Endothelial cell of umbilical vein (primary cell): Measurements from ENCODE around the gene RPL13. TPM values are rescaled to one million over a fixed set of nuclear protein-coding genes. Genes with fewer than 3 reads are reported as not detected.

Source experiments
- BruUV-seq: library from RNA; stranded (reverse); fragments of 400-500 nt; replicated peaks from 2 replicates; lab custom pipeline; 2021; lab: Mats Ljungman, UMichigan
- CTCF ChIA-PET: fragments of 300-600, 350-600 bp; sonication (Branson Sonifier 250); formaldehyde crosslinking; loops from one replicate; lab custom pipeline; 2021; ENCODE audit warnings: antibody characterized with exemption, inconsistent platforms; lab: Charles Lee
- POLR2A ChIA-PET: fragments of 300-600, 350-600 bp; sonication (Branson Sonifier 250); formaldehyde crosslinking; loops from one replicate; lab custom pipeline; 2021; ENCODE audit warnings: antibody characterized with exemption, inconsistent platforms; lab: Charles Lee
- DNase-seq: peaks from one replicate; pipeline ENCODE4 v3.0.0-alpha.2; 2011; ENCODE audit warnings: low read depth, low spot score
- FAIRE-seq: peaks from 2 replicates; lab custom pipeline; 2011; peaks lifted over from hg19 to GRCh38; lab: Jason Lieb, UNC
- H2AFZ ChIP-seq: 2 replicates; pipeline ENCODE4 v1.6.0; 2012; ENCODE audit warnings: low read depth, low read length, control low read depth, inconsistent platforms
- H3K27ac ChIP-seq: 2 replicates; pipeline ENCODE4 v1.5.1; 2011; ENCODE audit warnings: low read depth, mild to moderate bottlenecking, control low read depth, low read length, moderate library complexity; ENCODE audit not compliant: insufficient read depth
- H3K27me3 ChIP-seq, 2 experiments: 2 replicates each; pipeline versions ENCODE4 v1.6.0 to v1.6.1; 2011; ENCODE audit warnings: low read length in 2 of 2, mixed read lengths in 1 of 2; ENCODE audit not compliant: control insufficient read depth in 2 of 2, insufficient read depth in 2 of 2
- H3K36me3 ChIP-seq, 2 experiments: 2 replicates in 1 of 2; 3 replicates in 1 of 2; pipeline ENCODE4 v1.5.1; 2011; ENCODE audit warnings: low read length in 2 of 2, mild to moderate bottlenecking in 1 of 2, moderate library complexity in 1 of 2; ENCODE audit not compliant: control insufficient read depth in 2 of 2, insufficient read depth in 2 of 2; ENCODE audit errors: extremely low read depth in 1 of 2
- H3K4me1 ChIP-seq: 3 replicates; pipeline ENCODE4 v1.5.1; 2011; ENCODE audit warnings: mild to moderate bottlenecking, low read length; ENCODE audit not compliant: control insufficient read depth, insufficient read depth; ENCODE audit errors: extremely low read depth
- H3K4me2 ChIP-seq: 2 replicates; pipeline ENCODE4 v1.6.1; 2011; ENCODE audit warnings: low read length, control low read depth, mixed read lengths; ENCODE audit not compliant: insufficient read depth
- H3K4me3 ChIP-seq, 3 experiments: fragments of 200-600 bp in 1 of 3; sonication (generic), shearing (Covaris generic) in 1 of 3; replicated peaks in 1 of 3; 2 replicates each; pipeline ENCODE4 v1.5.1; 2011 to 2016; ENCODE audit warnings: control low read depth in 3 of 3, low read length in 3 of 3, mild to moderate bottlenecking in 2 of 3, inconsistent platforms in 1 of 3, low read depth in 1 of 3, moderate library complexity in 1 of 3; ENCODE audit not compliant: insufficient read depth in 1 of 3
- H3K79me2 ChIP-seq: 2 replicates; pipeline ENCODE4 v1.6.0; 2012; ENCODE audit warnings: low read length, inconsistent platforms; ENCODE audit not compliant: control insufficient read depth, insufficient read depth
- H3K9ac ChIP-seq: replicated peaks from 2 replicates; pipeline ENCODE3; 2011; ENCODE audit warnings: low read length, control low read depth; ENCODE audit not compliant: insufficient read depth; ENCODE audit errors: extremely low read depth
- H3K9me1 ChIP-seq: replicated peaks from 3 replicates; pipeline ENCODE4 v1.6.0; 2011; ENCODE audit warnings: mild to moderate bottlenecking, low read length; ENCODE audit not compliant: control insufficient read depth, insufficient read depth; ENCODE audit errors: extremely low read depth
- H3K9me3 ChIP-seq: replicated peaks from 2 replicates; pipeline ENCODE4 v1.5.1; 2012; ENCODE audit warnings: low read length, inconsistent platforms; ENCODE audit not compliant: control insufficient read depth, insufficient read depth
- H4K20me1 ChIP-seq: replicated peaks from 2 replicates; pipeline ENCODE3; 2011; ENCODE audit warnings: mild to moderate bottlenecking, low read length; ENCODE audit not compliant: control insufficient read depth, insufficient read depth; ENCODE audit errors: extremely low read depth
- EZH2 ChIP-seq: IDR thresholded peaks from 2 replicates; pipeline ENCODE4 v1.6.1; 2012; ENCODE audit warnings: borderline replicate concordance, low read depth, mild to moderate bottlenecking, moderate library complexity, low read length, inconsistent platforms; ENCODE audit not compliant: severe bottlenecking
- FOS ChIP-seq: IDR thresholded peaks from 2 replicates; pipeline ENCODE4 v1.6.1; 2011; ENCODE audit warnings: mild to moderate bottlenecking, low read length, moderate library complexity, borderline replicate concordance; ENCODE audit not compliant: insufficient read depth
- GATA2 ChIP-seq: IDR thresholded peaks from 2 replicates; pipeline ENCODE4 v1.7.0; 2011; ENCODE audit warnings: low read depth, mild to moderate bottlenecking, moderate library complexity, mixed read lengths, low read length; ENCODE audit not compliant: insufficient read length, insufficient read depth
- JUN ChIP-seq: IDR thresholded peaks from 2 replicates; pipeline ENCODE4 v1.6.1; 2011; ENCODE audit warnings: borderline replicate concordance, low read depth; ENCODE audit not compliant: insufficient read length, insufficient read depth
- MYC ChIP-seq: IDR thresholded peaks from one replicate; pipeline ENCODE4 v1.6.1; 2011; ENCODE audit warnings: mild to moderate bottlenecking, low read depth, low read length
- POLR2A ChIP-seq: IDR thresholded peaks from 2 replicates; pipeline ENCODE4 v1.6.1; 2012; ENCODE audit warnings: low read depth, mild to moderate bottlenecking, control low read depth, low read length
- POLR2AphosphoS5 ChIP-seq: IDR thresholded peaks from 2 replicates; pipeline ENCODE4 v1.6.1; 2012; ENCODE audit warnings: low read depth, mild to moderate bottlenecking, control low read depth, low read length, moderate library complexity; ENCODE audit not compliant: insufficient read depth
- dilution Hi-C: fragments of 300-500 bp; cut with MboI; formaldehyde crosslinking; loops from one replicate; pipeline ENCODE4 v1.15.0; 2019; ENCODE audit warnings: low sequenced_read_pairs; ENCODE audit not compliant: extremely low pct_ligation_motif_present
- intact Hi-C: fragments of 100-400 bp; cut with micrococcal nuclease; formaldehyde crosslinking; loops from one replicate; pipeline ENCODE4 v1.10.0; 2022
- polyA plus RNA-seq, 4 experiments: library from polyadenylated mRNA; depleted of rRNA in 3 of 4; stranded (reverse) in 3 of 4; unstranded in 1 of 4; fragments of >200 nt; gene quantifications; 2 replicates each; pipeline versions ENCODE4 v1.2.1 to v1.2.3, GENCODE V29; 2011 to 2012; ENCODE audit warnings: missing spikeins in 1 of 4
- total RNA-seq: library from RNA; stranded (reverse); gene quantifications from 2 replicates; pipeline ENCODE4 v1.2.3, GENCODE V29; 2021
- TF ChIP-seq, protein P1 (sequence below), 2 donors: IDR thresholded peaks; 1 replicate in 1 of 2; 2 replicates in 1 of 2; pipeline ENCODE4 v1.5.1; 2011; ENCODE audit warnings: low read length in 2 of 2, mild to moderate bottlenecking in 2 of 2, moderate library complexity in 2 of 2, control low read depth in 1 of 2, inconsistent platforms in 1 of 2, low read depth in 1 of 2; ENCODE audit not compliant: insufficient read depth in 1 of 2; ENCODE audit errors: extremely low read depth in 1 of 2
- TF ChIP-seq, protein P2 (sequence below): IDR thresholded peaks from 2 replicates; pipeline ENCODE4 v1.6.1; 2011; ENCODE audit not compliant: insufficient read depth, insufficient read length

Gene RPL13
- total and polyA plus RNA-seq, 2 donors (not counting 3 experiments of a cell fraction or from before 2014, with no cell fraction given): 1,463 to 5,670 TPM

DNA sequence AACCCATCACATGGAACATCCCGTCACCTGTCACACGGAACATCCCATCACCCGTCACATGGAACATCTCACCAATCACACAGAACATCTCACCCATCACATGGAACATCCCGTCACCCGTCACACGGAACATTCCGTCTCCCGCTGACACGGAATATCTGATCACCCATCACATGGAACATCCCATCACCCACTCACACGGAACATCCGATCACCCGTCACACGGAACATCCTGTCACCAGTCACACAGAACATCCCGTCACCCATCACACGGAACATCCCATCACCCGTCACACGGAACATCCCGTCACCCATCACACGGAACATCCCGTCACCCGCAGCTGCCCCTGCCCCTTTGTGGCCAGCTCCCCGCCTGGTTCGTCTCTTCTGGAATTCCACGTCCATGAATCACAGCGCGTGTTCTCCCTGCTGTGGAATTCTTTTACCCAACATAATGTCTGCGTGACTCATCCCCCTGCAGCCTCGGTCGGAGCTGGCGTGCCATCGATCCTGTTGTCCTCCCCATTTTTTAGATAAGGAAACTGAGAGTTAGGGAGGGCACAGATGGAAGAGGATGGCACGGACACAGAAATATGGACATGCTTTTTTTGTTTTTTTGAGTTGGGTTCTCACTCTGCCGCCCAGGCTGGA is 20.7 kb downstream of the RPL13 start:
- Histone ChIP-seq H3K27ac (peak overlapping the region; percentile 53), H3K4me2 (no peak overlapping the region), H4K20me1 (no peaks in the 10 kb centered on the region), H3K9me3 (no peaks in the 10 kb centered on the region), H3K9me1 (no peaks in the 10 kb centered on the region), H3K36me3 (no peaks in the 10 kb centered on the region), H3K4me3 (no peak overlapping the region), H3K4me1 (peaks cover 18% of the 10 kb centered on the region), H3K27me3 (peaks cover 0 to 1% of the 10 kb centered on the region in 2 experiments), H3K9ac (no peak overlapping the region), H3K79me2 (no peaks in the 10 kb centered on the region), H2AFZ (no peak overlapping the region)
- CTCF ChIA-PET: interaction anchor here (0.6 to 1.9 kb wide), 5 partner anchors 15 to 119 kb away, joined by 3 to 10 read pairs (median 5); no protein-coding TSS in a partner anchor
- DNase-seq (peak; percentile 74), FAIRE-seq (peak; percentile 88)
- TF ChIP-seq EZH2 (no peak), POLR2A (no peak), FOS (peak; percentile 92), POLR2AphosphoS5 (peak; percentile 65), JUN (peak; percentile 82), GATA2 (peak; percentile 22), MYC (no peak)
- TF ChIP-seq, protein P1, sequence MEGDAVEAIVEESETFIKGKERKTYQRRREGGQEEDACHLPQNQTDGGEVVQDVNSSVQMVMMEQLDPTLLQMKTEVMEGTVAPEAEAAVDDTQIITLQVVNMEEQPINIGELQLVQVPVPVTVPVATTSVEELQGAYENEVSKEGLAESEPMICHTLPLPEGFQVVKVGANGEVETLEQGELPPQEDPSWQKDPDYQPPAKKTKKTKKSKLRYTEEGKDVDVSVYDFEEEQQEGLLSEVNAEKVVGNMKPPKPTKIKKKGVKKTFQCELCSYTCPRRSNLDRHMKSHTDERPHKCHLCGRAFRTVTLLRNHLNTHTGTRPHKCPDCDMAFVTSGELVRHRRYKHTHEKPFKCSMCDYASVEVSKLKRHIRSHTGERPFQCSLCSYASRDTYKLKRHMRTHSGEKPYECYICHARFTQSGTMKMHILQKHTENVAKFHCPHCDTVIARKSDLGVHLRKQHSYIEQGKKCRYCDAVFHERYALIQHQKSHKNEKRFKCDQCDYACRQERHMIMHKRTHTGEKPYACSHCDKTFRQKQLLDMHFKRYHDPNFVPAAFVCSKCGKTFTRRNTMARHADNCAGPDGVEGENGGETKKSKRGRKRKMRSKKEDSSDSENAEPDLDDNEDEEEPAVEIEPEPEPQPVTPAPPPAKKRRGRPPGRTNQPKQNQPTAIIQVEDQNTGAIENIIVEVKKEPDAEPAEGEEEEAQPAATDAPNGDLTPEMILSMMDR (IDR thresholded peaks at IDR 0.05; ENCODE audit: extremely low read depth in 1 of 2, insufficient read depth in 1 of 2, low read depth in 1 of 2, low read length in 2 of 2): no peak
- TF ChIP-seq, protein P2, sequence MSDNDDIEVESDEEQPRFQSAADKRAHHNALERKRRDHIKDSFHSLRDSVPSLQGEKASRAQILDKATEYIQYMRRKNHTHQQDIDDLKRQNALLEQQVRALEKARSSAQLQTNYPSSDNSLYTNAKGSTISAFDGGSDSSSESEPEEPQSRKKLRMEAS: no peak
- intact Hi-C loops: loop anchor here (5.0 kb wide), 1 partner anchor 41 kb away; no protein-coding TSS in a partner anchor
- POLR2A ChIA-PET: interaction anchor here (0.7 kb wide), 1 partner anchor 15 kb away, joined by 3 read pairs; no protein-coding TSS in a partner anchor
- no TSS peak for BruUV-seq
- dilution Hi-C loops: no loop called here
